HG02588 (cell line): ENCODE data around the gene SPIRE2.
A peak's percentile ranks its signal among the peaks of the same experiment; 100 is the strongest.
"Not testable (repeated sequence)": the region's sequence is repeated elsewhere in the genome, so short reads cannot be mapped to it uniquely, and the experiment has no call there.

Experiments used
- ATAC-seq: cut with Tn5 transposase; IDR thresholded peaks from one replicate; pipeline ENCODE4 v1.9.1; 2021; ENCODE audit warnings: mild to moderate bottlenecking, moderate library complexity; ENCODE audit not compliant: unreplicated experiment

Gene SPIRE2

DNA sequence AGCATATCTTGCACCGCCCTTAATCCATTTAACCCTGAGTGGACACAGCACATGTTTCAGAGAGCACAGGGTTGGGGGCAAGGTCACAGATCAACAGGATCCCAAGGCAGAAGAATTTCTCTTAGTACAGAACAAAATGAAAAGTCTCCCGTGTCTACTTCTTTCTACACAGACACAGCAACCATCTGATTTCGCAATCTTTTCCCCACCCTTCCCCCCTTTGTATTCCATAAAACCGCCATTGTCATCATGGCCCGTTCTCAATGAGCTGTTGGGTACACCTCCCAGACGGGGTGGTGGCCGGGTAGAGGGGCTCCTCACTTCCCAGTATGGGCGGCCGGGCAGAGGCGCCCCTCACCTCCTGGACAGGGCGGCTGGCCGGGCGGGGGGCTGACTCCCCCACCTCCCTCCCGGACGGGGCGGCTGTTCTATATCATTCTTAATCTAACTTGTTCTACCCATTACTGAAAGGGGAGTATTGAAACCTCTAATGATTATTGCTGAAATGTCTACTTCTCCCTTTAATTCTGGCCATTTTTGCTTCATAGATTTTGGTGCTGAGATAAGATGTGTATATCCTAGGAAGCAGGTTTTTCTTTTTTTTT, 21.6 kb upstream of the SPIRE2 start:
- not testable (repeated sequence) for ATAC-seq

DNA sequence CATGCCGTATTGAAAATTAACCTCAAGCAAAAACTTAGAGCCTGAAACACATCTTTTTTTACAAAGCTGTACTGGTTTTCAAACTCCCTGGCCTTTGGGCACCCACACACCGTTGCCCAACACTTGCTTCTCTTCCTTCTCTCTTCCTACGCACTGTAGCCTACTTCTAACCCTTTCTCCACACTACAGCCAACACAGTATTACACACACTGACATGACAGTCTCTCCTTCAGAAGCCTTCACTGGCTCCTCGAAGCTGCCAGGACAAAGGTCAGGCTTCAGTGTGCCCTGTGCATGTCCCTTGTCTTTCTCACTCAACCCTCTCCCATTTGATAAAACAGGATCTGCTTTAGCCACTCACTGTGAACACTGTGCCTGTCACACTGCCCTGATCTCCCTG, 19.8 kb upstream of the SPIRE2 start:
- ATAC-seq, result no peak

DNA sequence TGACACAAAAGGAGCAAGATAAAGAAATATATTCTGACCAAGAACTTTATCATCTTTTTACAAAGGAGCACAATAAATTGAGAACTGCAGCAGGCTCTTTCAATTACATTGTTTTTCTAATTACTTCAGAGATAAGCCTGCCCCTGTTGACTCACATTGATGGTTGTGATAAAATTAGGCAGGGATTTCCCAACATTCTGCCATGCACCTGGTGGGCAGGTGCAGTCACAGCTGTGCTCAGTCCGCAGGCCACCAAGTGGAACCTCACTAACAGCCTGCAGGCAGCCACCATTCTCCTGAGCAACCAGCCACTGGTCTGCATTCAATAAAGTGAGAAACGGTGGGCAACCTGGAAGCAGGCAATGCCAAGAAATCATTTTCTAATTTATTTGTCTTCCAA, 17.0 kb upstream of the SPIRE2 start:
- no peak for ATAC-seq

DNA sequence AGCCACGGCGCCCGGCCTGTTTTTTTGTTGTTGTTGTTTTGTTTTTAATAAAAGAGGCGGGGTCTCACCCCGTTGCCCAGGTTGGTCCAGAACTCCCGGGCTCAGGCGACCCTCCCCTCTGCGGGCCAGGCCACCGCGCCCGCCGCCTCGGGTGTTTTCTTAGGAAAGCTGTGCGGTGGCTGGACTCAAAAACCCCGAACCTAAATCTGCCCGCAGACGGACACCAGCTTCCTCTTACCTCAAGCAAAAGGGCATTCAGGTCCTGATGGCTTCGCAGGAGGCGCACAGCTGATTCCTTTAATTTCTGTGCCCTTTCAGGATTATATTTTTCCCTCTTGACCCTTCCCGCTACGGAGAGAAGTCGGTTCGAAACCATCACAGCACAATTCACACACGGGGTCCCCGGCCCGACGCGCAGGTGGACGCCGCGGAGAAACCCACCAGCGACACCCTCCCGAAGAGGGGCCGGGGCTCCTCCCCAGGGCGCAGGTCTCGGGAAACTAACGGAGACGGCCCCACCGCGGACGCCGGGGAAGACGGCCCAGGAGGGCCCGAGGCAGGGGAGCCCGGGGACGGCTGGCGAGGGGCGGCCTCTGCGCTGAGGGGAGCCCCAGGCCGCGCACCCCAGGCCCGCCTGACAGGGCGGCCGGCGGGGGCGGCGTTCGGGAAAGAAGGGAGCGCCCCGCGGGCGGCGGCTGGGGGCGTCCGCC, 12.5 kb upstream of the SPIRE2 start:
- ATAC-seq, result peak; percentile 19

DNA sequence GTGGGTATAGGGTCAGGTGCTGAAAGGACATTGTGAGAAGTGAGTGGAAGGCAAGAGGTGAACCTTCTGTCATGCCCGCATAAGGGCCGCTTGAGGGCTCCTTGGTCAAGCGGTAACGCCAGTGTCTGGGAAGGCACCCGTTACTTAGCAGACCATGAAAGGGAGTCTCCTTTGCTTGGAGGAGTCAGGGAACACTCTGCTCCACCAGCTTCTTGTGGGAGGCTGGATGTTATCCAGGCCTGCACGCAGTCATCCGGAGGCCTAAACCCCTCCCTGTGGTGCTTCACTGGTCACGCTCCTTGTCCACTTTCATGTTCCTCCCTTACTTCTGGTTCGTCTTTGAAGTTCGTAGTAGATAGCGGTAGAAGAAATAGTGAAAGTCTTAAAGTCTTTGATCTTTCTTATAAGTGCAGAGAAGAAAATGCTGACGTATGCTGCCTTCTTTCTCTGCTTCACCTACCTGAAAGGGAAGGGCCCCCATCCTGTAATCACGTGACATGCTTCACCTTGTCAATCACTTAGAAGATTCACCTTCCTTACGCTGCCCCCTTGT, 9.3 kb upstream of the SPIRE2 start:
- not testable (repeated sequence) for ATAC-seq

DNA sequence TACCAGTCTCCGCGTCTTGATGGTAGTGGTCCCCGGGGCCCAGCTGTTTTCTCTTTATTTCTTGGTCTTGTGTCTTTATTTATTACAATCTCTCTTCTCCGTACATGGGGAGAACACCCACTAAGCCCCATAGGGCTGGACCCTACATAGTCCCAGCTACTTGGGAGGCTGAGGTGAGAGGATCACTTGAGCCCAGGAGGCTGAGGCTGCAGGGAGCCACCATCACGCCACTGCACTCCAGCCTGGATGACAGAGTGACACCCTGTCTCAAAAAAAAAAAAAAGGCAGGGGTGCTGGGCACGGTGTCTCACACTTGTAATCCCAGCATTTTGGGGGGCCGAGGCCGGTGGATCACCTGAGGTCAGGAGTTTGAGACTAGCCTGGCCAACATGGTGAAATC, 8.8 kb upstream of the SPIRE2 start:
- ATAC-seq, result not testable (repeated sequence)

DNA sequence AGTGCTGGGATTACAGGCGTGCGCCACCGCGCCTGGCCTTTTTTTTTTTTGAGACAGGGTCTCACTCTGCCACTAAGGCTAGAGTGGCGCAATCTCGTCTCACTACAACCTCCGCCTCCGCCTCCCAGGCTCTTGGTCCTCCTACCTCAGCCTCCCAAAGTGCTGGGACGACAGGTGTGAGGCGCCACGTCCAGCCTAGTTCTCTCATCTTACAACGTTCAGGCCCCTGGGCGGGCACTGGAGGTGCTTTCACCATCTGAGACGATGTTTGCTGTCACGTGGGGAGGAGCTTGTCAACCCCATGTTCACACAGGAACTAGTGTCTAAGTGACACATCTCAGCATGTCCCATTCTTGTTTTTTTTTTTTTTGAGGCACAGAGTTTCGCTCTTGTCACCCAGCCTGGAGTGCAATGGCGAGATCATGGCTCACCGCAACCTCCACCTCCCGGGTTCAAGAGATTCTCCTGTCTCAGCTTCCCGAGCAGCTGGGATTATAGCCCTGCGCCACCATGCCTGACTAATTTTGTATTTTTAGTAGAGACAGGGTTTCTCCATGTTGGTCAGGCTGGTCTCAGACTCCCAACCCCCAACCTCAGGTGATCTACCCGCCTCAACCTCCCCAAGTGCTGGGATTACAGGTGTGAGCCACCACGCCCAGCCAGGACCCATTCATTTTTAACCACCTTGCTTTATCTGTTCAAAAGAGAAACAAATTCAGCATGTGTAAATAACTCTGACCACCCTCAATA, 6.7 kb upstream of the SPIRE2 start:
- no peak for ATAC-seq

DNA sequence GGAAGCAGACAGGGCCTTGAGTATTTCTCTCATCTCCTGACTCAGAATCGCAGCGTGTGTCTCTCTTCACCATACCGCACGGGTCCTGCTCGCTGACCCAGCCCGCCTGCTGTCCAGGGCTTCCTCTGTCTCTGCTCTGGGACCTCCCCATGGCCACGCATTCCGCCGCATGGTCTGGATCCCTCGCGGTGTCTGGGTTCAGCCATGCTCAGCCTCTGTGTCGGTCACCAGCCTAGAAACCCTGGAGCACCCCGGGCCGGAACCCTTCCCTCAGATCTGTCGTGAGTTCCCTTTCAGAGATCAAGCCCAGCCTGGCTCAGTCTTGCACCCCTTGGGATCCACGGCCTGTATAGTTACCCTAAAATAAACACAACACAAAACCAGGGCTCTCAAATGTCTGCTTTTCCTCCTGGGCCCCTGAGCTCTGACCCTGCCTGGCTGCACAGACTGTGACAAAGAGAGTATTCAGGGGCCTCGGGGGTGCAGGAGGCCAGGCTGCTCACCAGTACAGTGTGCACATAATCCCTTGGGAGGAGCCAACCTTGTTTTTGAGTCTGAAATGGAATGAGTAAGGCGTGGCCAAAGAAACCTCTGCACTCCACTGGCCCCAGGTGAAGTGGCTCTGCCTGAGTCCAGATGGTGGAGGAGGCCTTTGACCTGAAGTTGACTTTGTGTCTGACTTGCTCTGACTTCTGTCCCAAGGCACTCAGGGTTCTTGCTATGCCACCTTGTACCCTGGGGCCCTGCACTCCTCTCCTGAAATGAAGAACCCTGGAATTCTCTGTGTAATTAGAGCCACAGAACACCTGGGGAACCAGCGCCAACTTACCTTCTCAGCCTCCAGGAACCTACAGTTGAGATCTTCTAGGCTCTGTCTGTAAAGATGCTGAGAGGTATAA, 5.8 kb upstream of the SPIRE2 start:
- no peak for ATAC-seq

DNA sequence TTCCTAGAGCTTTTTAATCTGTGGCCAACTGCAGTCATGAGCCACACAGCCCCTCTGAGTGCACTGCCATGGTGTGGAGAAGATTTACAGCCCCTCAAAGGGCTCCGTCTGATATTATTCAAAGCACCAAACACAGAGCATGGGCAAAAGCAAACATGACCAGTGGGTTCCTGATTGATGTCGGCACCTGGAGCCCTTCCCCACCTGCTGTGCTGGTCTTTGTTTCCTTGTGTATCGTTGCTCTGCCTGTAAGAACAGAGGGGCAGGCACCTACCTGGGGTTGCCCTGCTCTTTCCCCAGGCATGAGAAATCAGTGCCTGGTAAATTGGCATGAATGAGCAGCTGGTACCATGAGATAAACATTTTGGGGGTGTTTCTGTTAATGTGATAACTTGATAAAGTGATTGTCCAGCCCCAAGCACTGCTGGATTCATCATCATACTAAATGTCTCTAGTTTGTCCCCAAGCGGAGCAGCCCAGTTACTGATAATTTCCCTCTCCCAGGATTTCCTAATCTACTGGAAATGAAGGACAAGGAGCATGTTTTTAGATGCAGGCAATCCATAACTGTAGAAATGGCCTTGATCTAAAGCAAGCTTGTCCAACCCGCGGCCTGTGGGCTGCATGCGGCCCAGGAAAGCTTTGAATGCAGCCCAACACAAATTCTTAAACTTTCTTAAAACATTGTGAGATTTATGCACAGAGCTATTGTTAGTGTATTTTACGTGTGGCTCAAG, 5.0 kb upstream of the SPIRE2 start:
- no peak for ATAC-seq

DNA sequence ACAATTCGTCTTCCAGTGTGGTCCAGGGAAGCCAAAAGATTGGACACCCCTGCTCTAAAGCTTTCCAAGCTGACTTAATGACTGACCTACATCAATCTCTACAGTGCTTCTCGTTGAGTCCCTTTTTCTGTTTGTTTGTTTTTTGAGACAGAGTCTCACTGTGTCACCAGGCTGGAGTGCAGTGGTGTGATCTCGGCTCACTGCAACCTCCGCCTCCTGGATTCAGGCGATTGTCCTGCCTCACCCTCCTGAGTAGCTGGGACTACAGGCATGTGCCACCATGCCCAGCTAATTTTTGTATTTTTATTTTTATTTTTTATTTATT, 4.5 kb upstream of the SPIRE2 start:
- not testable (repeated sequence) for ATAC-seq

DNA sequence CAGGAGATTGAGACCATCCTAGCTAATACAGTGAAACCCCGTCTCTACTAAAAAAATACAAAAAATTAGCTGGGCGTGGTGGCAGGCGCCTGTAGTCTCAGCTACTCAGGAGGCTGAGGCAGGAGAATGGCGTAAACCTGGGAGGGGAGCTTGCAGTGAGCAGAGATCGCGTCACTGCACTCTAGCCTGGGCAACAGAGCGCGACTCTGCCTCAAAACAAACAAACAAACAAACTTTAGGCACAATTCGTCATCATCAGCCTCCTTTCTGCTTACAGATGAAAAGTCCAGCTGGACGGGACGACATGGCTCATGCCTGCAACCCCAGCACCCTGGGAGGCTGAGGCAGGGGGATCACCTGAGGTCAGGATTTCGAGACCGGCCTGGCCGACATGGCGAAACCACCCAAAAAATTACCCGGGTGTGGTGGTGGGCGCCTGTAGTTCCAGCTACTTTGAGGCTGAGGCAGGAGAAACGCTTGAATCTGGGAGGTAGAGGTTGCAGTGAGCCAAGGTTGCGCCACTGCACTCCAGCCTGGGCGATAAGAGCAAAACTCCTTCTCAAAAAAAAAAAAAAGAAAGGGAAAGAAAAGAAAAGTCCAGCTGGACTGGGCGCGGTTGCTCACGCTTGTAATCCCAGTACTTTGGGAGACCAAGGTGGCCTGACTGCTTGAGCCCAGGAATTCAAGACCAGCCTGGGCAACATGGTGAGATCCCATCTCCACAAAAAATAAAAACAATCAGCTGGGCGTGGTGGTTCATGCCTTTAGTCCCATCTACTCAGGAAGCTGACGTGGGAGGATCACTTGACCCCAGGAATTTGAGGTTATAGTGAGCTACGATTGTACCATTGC, 1.5 kb upstream of the SPIRE2 start:
- no peak for ATAC-seq

DNA sequence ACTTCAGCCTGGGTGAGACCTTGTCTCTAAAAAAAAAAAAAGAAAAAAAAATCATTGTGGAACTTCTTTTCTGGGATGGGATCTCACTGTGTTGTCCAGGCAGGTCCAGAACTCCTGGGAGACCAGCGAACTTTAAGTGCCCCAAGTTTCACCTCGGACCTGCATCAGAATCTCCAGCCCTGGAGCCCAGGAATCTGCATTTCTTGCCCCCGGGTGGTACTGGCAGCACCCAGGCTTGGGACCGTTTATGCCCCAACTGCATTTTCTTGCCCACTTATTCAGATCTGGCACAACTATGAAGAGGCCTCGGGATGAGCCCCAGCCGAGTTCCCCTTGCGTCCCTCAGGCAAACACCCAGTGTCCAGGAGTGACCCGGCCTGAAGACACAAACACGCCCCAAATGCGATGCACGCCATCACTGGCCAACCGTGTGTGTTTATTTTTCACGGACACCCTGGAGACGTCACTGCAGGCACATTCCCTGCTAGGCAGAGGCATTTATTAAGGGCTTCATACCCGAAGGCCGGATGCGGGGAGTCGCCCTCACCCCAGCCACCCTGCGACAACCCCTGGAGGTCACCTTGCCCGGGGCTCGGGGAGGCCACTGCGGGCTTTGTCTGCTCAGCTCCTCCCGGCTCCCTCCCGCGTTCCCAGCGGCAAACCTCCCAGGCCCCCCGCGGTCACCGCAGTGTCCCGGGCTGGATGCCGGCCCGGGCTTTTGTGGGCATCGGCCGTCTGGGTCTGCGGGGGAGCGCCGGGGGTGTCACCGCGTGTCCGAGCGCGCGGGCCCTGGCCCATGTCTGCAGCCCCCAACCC, 684 bp upstream of the SPIRE2 start:
- no peak for ATAC-seq

DNA sequence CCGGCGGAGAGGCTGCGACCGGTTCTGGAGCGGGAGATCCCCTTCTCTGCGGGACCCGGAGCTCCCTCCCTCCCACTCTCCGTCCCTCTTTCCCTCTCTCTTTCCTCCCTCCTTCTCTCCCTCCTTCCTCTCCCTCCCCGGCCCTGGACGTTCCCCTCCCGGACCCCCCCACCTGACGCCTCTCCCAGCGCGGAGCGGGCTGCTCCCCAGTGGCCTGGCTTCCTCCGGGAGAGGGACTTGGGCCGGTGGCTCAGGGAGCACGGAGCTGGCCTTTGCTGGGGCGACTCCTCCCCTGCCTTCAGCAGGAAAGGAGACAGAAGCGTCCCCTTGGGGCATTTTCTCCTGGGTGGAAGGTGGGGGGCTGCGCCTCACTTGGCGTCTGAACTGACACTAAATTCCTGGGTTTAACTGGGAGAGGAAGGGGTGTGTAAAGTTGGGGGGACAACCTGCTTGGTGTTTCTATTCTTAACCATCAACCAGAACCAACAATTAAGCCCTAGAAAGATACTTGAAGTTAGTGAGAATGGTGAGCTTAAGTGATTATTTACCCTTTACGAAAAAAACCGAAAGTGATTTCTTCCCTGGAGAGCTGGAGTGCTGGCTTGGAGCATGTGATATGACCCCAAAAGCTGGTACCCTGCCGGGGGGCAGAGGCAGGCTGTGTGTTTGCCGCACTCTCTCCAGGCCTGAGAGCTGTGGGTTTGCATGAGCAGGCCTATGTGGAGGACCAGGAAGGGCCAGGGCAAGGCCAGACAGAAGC, 775 bp downstream of the SPIRE2 start:
- ATAC-seq, result no peak

DNA sequence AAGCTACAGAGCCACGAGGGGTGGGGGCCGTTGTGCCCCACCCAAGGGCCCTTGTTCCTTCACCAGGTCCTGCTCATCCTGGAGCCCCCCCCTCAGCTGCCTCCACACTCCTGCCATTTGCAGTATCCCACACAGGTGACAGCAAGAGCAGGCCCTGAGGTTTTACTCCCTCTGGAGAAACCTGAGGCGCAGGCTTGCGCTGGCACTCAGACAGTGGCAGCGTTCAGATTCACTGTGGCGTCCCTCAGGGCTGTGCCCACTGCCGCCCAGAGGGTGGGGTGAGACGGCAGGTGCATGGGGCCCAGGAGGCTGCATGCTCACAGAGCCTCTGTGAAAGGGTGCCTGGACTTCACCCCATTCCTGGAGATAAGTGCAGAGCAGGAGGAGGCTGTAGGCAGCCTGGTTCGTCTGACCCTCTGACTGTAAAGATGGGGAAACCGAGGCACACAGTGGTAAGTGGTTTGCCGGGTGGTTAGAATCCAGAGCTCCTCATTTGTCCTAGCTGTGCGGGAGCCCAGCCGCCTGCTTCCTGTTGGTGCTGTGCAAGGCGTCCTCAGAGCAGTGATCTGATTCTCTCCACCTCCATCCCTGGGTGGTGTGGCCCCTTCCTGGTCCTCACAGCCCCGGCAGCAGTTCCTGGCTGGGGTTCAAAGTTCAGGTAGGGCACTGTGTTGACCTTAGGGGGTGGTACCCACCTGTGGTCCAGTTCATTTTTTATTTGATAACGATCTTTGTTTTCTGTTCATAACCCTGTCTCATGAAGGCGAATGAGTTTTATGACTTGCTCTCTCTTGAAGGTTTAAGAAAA, 1.6 kb downstream of the SPIRE2 start:
- no peak for ATAC-seq

DNA sequence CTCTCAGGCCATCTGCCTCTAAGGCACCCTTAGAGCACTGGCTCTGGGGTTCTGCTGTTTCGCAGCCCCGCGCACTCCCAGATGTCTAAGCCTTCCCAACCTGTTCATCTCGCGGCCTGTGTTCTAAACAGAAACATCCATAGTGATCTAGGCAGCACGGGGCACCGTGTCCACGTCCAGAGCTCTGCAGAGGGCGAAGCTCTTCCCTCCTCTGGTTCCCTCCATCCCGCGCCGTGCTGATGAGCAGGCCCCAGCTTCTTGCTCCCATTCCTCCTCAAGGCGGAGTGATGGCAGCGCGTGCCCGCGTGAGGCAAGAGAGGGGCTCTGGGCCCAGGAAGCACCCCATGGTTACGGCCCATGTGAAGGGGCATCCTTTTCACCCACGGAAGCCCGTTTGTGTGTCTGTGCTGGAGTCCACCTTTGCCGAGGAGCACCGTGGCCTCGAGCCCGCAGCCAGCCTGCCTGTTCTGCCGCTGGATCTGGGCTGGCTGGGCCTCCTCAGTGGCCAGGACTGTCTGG, 3.6 kb downstream of the SPIRE2 start:
- ATAC-seq, result no peak

DNA sequence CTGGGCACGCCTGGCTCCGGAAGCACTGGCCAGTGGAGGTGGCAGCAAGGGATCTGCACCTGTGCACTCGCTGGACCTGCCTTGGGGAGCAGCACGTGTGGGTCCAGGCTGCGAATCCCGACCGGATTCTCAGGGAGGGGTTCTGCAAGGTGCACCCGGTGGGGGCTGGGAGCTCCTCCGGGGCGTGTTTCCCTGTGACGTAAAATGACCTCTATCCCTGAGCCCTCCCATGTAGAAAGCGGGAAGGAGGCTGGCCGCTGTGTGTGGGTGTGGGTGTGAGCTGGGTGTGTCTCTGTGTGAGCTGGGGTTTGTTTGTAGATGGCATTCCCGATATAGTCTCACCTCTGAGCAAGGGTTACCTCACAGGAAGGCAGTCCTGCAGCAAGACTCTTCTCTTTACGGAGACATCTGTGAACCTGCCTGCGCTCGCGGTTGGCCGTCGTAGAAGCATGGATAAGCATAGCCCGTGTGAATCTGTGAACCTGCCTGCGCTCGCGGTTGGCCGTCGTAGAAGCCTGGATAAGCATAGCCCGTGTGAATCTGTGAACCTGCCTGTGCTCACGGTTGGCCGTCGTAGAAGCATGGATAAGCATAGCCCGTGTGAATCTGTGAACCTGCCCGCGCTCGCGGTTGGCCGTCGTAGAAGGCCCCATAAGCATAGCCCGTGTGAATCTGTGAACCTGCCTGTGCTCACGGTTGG, 5.5 kb downstream of the SPIRE2 start:
- not testable (repeated sequence) for ATAC-seq
